ENCODE data around the gene HERPUD1.

The HERPUD1 gene

DNA sequence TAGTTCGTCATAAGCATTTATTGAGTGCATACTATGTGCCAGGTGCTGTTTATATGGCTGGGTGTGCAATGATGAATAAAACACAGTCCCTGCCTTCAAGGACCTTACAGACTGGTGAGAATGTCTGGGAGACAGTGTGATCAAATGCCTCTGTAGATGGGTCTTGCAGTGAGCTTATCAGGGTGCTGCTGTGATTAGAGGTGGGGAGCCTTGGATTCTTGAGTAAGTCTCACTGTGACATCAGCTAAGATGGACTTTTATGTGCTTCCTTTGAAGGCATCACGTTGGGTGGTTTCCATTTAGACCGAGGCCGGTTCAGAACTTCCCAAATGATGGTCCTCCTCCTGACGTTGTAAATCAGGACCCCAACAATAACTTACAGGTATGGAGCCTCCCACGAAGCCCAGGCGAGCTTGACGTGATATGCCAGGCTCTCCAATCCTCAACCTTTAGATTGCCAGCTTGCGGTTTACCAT is 10.0 kb downstream of the HERPUD1 start:
- H4K20me1 ChIP-seq (ENCODE audit: low read depth, low read length), result peaks cover 9% of the 10 kb centered on the region; the same call in 1 of the 2 replicates
- peaks cover 84% of the 10 kb centered on the region for H3F3A ChIP-seq (ENCODE audit: insufficient read depth)

DNA sequence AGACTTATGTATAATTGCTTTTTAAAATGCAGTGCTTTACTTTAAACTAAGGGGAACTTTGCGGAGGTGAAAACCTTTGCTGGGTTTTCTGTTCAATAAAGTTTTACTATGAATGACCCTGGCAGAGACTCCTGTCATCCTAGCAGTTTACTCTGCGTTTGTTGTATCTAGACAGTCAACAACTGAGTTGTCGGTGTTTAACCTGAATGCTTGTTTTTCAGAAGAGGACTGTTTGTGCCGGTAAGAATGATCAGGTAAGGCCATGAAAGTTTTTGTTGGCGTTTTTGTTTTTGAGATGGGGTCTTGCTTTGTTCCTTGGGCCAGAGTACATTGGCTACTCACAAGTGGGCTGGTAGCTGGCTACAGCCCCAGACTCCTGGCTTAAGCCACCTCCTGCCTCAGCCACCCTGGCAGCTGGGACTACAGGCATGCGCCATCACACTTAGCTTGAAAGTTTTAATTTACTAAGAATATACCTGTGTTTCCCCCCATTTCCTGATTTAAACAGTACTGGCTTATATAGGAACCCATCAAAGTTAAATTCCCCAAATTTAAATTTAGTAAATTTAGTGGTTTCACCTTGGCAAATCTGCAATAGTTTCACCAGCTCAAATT is 11.9 kb downstream of the HERPUD1 start:
- Histone ChIP-seq H3K4me2 (ENCODE audit: low read depth, low read length, poor library complexity, severe bottlenecking) (no peak overlapping the region), H3K4me3 (ENCODE audit: insufficient read depth, low read length, poor library complexity, severe bottlenecking) (no peak overlapping the region), H4K20me1 (ENCODE audit: low read depth, low read length) (no peaks in the 10 kb centered on the region; the same call in 1 of the 2 replicates), H3K27ac (ENCODE audit: low read depth, low read length) (peak overlapping the region; percentile 83), H3K79me2 (ENCODE audit: insufficient read depth, low read length) (peaks cover 5% of the 10 kb centered on the region; the same call in 1 of the 2 replicates), H2AFZ (ENCODE audit: low read depth, low read length, severe bottlenecking) (no peak overlapping the region), H3K27me3 (ENCODE audit: low read length) (no peaks in the 10 kb centered on the region), H3K9me3 (ENCODE audit: insufficient read depth, low read length) (no peaks in the 10 kb centered on the region), H3K36me3 (ENCODE audit: low read length) (peaks cover 44% of the 10 kb centered on the region), H3F3A (ENCODE audit: insufficient read depth) (peaks cover 83% of the 10 kb centered on the region), H3K9me2 (replicated peaks; ENCODE audit: insufficient read depth, low read length) (no peaks in the 10 kb centered on the region), H3K9ac (ENCODE audit: low read length) (no peak overlapping the region)
- TF ChIP-seq, protein P1, sequence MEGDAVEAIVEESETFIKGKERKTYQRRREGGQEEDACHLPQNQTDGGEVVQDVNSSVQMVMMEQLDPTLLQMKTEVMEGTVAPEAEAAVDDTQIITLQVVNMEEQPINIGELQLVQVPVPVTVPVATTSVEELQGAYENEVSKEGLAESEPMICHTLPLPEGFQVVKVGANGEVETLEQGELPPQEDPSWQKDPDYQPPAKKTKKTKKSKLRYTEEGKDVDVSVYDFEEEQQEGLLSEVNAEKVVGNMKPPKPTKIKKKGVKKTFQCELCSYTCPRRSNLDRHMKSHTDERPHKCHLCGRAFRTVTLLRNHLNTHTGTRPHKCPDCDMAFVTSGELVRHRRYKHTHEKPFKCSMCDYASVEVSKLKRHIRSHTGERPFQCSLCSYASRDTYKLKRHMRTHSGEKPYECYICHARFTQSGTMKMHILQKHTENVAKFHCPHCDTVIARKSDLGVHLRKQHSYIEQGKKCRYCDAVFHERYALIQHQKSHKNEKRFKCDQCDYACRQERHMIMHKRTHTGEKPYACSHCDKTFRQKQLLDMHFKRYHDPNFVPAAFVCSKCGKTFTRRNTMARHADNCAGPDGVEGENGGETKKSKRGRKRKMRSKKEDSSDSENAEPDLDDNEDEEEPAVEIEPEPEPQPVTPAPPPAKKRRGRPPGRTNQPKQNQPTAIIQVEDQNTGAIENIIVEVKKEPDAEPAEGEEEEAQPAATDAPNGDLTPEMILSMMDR (IDR thresholded peaks at IDR 0.05; ENCODE audit: insufficient read depth, low read length, poor library complexity, severe bottlenecking), result no peak
- no peak for TF ChIP-seq EZH2phosphoT487 (conservative IDR thresholded peaks at IDR 0.05; ENCODE audit: low read length)

More for the DNA sequence above, 10.0 kb downstream of the HERPUD1 start:
- TF ChIP-seq, protein P1 (IDR thresholded peaks at IDR 0.05; ENCODE audit: insufficient read depth, low read length, poor library complexity, severe bottlenecking), result no peak
- no peak for TF ChIP-seq EZH2phosphoT487 (conservative IDR thresholded peaks at IDR 0.05; ENCODE audit: low read length)
- no peak overlapping the region for H3K4me3 ChIP-seq (ENCODE audit: insufficient read depth, low read length, poor library complexity, severe bottlenecking)
- no peaks in the 10 kb centered on the region for H3K9me2 ChIP-seq (replicated peaks; ENCODE audit: insufficient read depth, low read length)
- peak overlapping the region; percentile 83 for H3K27ac ChIP-seq (ENCODE audit: low read depth, low read length)
- H3K9me3 ChIP-seq (ENCODE audit: insufficient read depth, low read length), result no peaks in the 10 kb centered on the region
- H3K9ac ChIP-seq (ENCODE audit: low read length), result no peak overlapping the region
- no peaks in the 10 kb centered on the region for H3K27me3 ChIP-seq (ENCODE audit: low read length)
- H3K4me2 ChIP-seq (ENCODE audit: low read depth, low read length, poor library complexity, severe bottlenecking), result peak overlapping the region; percentile 50
- H3K36me3 ChIP-seq (ENCODE audit: low read length), result peaks cover 55% of the 10 kb centered on the region
- H3K79me2 ChIP-seq (ENCODE audit: insufficient read depth, low read length), result peaks cover 22% of the 10 kb centered on the region
- H2AFZ ChIP-seq (ENCODE audit: low read depth, low read length, severe bottlenecking), result no peak overlapping the region

DNA sequence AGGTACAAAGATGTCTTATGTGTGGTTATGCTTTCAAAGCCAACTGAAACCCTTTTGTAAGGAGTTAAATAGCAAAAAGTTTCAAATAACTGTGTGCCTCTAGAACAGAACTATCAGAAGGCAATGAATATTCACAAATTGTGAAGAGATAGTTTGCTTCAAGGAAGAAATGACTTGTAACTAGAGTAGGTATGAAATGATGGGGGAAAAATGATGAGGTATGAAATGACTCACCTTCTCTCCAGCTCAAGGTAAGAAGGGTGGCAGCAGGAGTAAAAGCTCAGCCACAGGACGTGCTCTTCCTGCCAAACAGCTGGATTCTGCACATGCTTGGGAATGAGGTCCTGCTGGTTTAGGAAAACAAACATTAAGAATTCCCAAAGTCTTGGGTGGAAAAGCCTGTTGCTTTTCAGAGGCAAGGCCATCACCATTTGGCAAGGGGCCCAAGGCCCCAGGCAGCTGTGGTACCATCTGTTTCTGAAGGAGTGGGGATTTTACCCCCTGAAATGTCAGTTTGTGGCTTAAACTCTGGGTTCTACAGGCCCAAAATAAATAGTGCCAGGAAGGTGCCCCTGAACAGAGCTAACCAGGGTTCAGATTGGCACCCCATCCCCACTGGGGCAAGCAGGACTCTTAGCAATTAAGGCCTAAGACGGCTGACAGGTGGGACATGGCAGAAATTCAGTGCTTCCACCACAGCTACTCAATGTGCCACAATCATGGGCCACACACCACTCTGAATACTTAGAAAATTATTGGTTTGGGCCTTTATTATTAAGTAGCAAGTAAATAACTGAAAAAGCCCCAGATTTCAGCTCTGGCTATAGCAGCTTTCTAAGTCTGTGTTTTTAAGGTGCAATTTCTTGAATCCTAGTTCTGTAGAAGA is 13.3 kb downstream of the HERPUD1 start:
- no peak for TF ChIP-seq EZH2phosphoT487 (conservative IDR thresholded peaks at IDR 0.05; ENCODE audit: low read length)
- H3K36me3 ChIP-seq (ENCODE audit: low read length), result peaks cover 30% of the 10 kb centered on the region
- no peak overlapping the region for H2AFZ ChIP-seq (ENCODE audit: low read depth, low read length, severe bottlenecking)
- H3K9me2 ChIP-seq (replicated peaks; ENCODE audit: insufficient read depth, low read length), result no peaks in the 10 kb centered on the region
- peaks cover 74% of the 10 kb centered on the region for H3F3A ChIP-seq (ENCODE audit: insufficient read depth)
- peak overlapping the region; percentile 36; the same call in 1 of the 2 replicates for H3K27ac ChIP-seq (ENCODE audit: low read depth, low read length)
- H3K4me2 ChIP-seq (ENCODE audit: low read depth, low read length, poor library complexity, severe bottlenecking), result no peak overlapping the region
- H3K9me3 ChIP-seq (ENCODE audit: insufficient read depth, low read length), result no peaks in the 10 kb centered on the region
- H3K27me3 ChIP-seq (ENCODE audit: low read length), result no peaks in the 10 kb centered on the region
- no peaks in the 10 kb centered on the region for H3K79me2 ChIP-seq (ENCODE audit: insufficient read depth, low read length)
- H3K4me3 ChIP-seq (ENCODE audit: insufficient read depth, low read length, poor library complexity, severe bottlenecking), result no peak overlapping the region
- no peak overlapping the region for H3K9ac ChIP-seq (ENCODE audit: low read length)
- no peaks in the 10 kb centered on the region for H4K20me1 ChIP-seq (ENCODE audit: low read depth, low read length)
